ENCODE data around the gene MMP24. TPM values are rescaled to one million over a fixed set of nuclear protein-coding genes. Genes with fewer than 3 reads are reported as not detected.

MMP24 gene
- total and polyA plus RNA-seq, 2 donors from 2014 or later, result 10.7 to 12.4 TPM

DNA sequence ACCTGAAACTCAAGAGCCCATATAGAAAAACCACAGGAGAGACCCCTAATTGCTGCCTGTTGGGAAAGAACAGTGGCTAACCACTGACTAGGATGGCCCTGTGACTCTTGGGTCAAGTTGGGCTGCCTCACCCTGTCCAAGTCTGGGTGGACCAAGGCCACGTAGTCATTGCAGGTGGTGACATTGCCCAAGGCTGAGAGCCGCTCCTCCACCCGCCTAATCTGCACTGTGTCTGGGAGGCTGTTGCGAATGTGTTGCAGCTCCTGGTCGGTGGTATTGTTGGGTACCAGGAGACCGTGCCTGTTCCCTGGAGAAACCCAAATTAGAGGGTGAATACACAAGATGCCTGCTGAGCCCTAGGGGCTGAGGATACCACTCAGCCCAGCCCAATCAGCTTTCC, 54.0 kb downstream of the MMP24 start:
- intact Hi-C loops (cut with DNase I), result no loop called here
- no peak for FAIRE-seq
- no peak overlapping the region for H3K4me3 ChIP-seq (ENCODE audit: low read length in 3 of 3)

DNA sequence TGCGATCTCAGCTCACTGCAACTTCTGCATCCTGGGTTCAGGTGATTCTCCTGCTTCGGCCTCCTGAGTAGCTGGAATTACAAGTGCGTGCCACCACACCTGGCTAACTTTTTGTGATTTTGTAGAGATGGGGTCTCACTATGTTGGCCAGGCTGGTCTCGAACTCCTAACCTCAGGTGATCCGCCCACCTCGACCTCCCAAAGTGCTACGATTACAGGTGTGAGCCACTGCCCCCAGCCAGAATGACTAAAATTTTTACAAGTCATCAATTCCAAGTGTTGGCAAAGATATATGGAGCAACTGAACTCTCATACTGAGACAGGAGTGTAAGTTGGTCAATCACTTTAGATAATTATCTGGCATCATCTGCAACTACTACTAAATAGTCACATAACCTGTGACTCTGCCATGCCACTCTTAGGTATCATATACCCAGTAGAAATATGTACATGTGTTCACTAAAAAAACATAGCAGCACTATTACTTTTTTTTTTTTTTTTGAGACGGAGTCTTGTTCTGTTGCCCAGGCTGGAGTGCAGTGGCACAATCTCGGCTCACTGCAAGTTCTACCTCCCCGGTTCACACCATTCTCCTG, 55.1 kb downstream of the MMP24 start:
- no peaks in the 10 kb centered on the region for H3K27me3 ChIP-seq (ENCODE audit: control insufficient read depth, insufficient read depth, low read length)
- H3K9ac ChIP-seq (ENCODE audit: low read length in 3 of 3), result no peak overlapping the region
- TF ChIP-seq, protein P1, sequence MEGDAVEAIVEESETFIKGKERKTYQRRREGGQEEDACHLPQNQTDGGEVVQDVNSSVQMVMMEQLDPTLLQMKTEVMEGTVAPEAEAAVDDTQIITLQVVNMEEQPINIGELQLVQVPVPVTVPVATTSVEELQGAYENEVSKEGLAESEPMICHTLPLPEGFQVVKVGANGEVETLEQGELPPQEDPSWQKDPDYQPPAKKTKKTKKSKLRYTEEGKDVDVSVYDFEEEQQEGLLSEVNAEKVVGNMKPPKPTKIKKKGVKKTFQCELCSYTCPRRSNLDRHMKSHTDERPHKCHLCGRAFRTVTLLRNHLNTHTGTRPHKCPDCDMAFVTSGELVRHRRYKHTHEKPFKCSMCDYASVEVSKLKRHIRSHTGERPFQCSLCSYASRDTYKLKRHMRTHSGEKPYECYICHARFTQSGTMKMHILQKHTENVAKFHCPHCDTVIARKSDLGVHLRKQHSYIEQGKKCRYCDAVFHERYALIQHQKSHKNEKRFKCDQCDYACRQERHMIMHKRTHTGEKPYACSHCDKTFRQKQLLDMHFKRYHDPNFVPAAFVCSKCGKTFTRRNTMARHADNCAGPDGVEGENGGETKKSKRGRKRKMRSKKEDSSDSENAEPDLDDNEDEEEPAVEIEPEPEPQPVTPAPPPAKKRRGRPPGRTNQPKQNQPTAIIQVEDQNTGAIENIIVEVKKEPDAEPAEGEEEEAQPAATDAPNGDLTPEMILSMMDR (IDR thresholded peaks at IDR 0.05; ENCODE audit: borderline replicate concordance, extremely low read depth, insufficient read depth), result no peak
- intact Hi-C loops (cut with DNase I), result no loop called here
- H3K4me1 ChIP-seq (ENCODE audit: control insufficient read depth in 2 of 3, insufficient read depth in 2 of 3, low read depth in 1 of 3, low read length in 3 of 3), result peaks cover 0 to 36% (median 33%) of the 10 kb centered on the region in 3 donors
- no peaks in the 10 kb centered on the region for H3K9me3 ChIP-seq (ENCODE audit: control insufficient read depth in 2 of 3, insufficient read depth in 1 of 3, low read length in 3 of 3)
- no peak overlapping the region for H3K4me3 ChIP-seq (ENCODE audit: low read length in 3 of 3)
- H3K27ac ChIP-seq (ENCODE audit: low read depth in 2 of 2, low read length in 2 of 2), result no peak overlapping the region
- no peak for DNase-seq
- peaks cover 9 to 28% (median 22%) of the 10 kb centered on the region in 3 donors for H3K36me3 ChIP-seq (ENCODE audit: control insufficient read depth in 2 of 3, insufficient read depth in 3 of 3, low read length in 3 of 3)
- no peak for FAIRE-seq

More for the DNA sequence above, 54.0 kb downstream of the MMP24 start:
- Histone ChIP-seq H3K4me1 (ENCODE audit: control insufficient read depth in 2 of 3, insufficient read depth in 2 of 3, low read depth in 1 of 3, low read length in 3 of 3) (peaks cover 0 to 37% (median 28%) of the 10 kb centered on the region in 3 donors), H3K9me3 (ENCODE audit: control insufficient read depth in 2 of 3, insufficient read depth in 1 of 3, low read length in 3 of 3) (no peaks in the 10 kb centered on the region), H3K27ac (ENCODE audit: low read depth in 2 of 2, low read length in 2 of 2) (no peak overlapping the region), H3K36me3 (ENCODE audit: control insufficient read depth in 2 of 3, insufficient read depth in 3 of 3, low read length in 3 of 3) (peaks cover 9 to 29% (median 22%) of the 10 kb centered on the region in 3 donors), H3K9ac (ENCODE audit: low read length in 3 of 3) (no peak overlapping the region), H3K27me3 (ENCODE audit: control insufficient read depth, insufficient read depth, low read length) (no peaks in the 10 kb centered on the region)
- no peak for DNase-seq
- TF ChIP-seq, protein P1 (IDR thresholded peaks at IDR 0.05; ENCODE audit: borderline replicate concordance, extremely low read depth, insufficient read depth), result no peak

DNA sequence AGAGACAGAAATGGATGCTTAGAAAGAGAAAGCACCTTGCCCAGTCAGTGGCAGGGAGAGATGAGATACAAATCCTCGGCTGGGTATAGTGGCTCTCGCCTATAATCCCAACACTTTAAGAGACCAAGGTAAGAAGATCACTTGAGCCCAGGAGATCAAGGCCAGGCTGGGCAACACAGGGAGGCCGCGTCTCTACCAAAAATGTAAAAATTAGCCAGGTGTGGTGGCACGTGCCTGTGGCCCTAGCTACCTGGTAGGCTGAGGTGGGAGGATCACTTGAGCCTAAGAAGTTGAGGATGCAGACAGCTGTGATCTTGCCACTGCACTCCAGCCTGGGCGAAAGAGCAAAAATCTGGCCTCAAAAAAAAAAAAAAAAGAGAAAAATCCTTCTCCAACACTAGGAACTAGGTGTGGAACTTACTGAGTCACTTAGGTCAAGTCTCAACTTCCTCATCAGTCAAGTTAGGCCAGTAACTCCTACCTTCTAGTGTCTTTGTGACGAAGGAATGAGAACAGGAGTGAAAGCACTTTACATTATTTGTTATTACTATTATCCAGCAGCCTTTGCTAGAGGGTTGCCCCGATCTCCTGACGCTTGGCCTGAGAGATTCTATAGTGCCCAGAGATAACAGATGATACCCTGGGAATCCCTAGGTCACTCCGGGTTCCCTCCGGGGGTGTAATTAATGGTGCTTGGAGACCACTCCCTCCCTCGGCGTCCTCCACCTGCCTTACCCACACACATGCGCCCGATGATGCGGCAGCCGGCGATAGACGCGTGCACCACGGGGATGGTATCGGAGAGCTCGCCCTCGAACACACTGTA, 57.2 kb downstream of the MMP24 start:
- no peaks in the 10 kb centered on the region for H3K9me3 ChIP-seq (ENCODE audit: control insufficient read depth in 2 of 3, insufficient read depth in 1 of 3, low read length in 3 of 3)
- no peaks in the 10 kb centered on the region for H3K27me3 ChIP-seq (ENCODE audit: control insufficient read depth, insufficient read depth, low read length)
- FAIRE-seq, result no peak
- intact Hi-C loops (cut with DNase I), result no loop called here
- peaks cover 9 to 25% (median 22%) of the 10 kb centered on the region in 3 donors for H3K36me3 ChIP-seq (ENCODE audit: control insufficient read depth in 2 of 3, insufficient read depth in 3 of 3, low read length in 3 of 3)
- peak in 1 of 5 donors; percentile 20 for DNase-seq
- TF ChIP-seq, protein P1 (IDR thresholded peaks at IDR 0.05; ENCODE audit: borderline replicate concordance, extremely low read depth, insufficient read depth), result no peak
- H3K4me1 ChIP-seq (ENCODE audit: control insufficient read depth in 2 of 3, insufficient read depth in 2 of 3, low read depth in 1 of 3, low read length in 3 of 3), result peaks cover 0 to 33% (median 27%) of the 10 kb centered on the region in 3 donors
- H3K4me3 ChIP-seq (ENCODE audit: low read length in 3 of 3), result peak overlapping the region; percentile 83 to 91 (median 84)
- peak overlapping the region; percentile 72 to 87 (median 82) for H3K9ac ChIP-seq (ENCODE audit: low read length in 3 of 3)
- peak overlapping the region; percentile 43 to 87 for H3K27ac ChIP-seq (ENCODE audit: low read depth in 2 of 2, low read length in 2 of 2)

Data from kidney (tissue), 14 donors.